Keratinocyte (primary cell): ENCODE results near the gene MYO16. TPM values are rescaled to one million over a fixed set of nuclear protein-coding genes. Genes with fewer than 3 reads are reported as not detected.

ENCODE experiments used
- DNase-seq: peaks from one replicate; pipeline ENCODE4 v3.0.0-alpha.2; 2011; ENCODE audit warnings: low read depth, missing footprints, low spot score
- FAIRE-seq: peaks from 2 replicates; lab custom pipeline; 2011; peaks lifted over from hg19 to GRCh38; lab: Jason Lieb, UNC
- H2AFZ ChIP-seq: 2 replicates; pipeline ENCODE4 v1.6.0; 2012; ENCODE audit warnings: low read length, control low read depth, inconsistent platforms; ENCODE audit not compliant: control insufficient read depth
- H3K27ac ChIP-seq: 2 replicates; pipeline ENCODE4 v1.5.1; 2011; ENCODE audit warnings: low read length; ENCODE audit not compliant: control insufficient read depth, insufficient read depth
- H3K27me3 ChIP-seq: 3 replicates; pipeline ENCODE4 v1.6.0; 2011; ENCODE audit warnings: low read length; ENCODE audit not compliant: control insufficient read depth, insufficient read depth; ENCODE audit errors: extremely low read depth
- H3K36me3 ChIP-seq, 2 experiments: 2 replicates in 1 of 2; 3 replicates in 1 of 2; pipeline ENCODE4 v1.5.1; 2011; ENCODE audit warnings: low read length in 2 of 2, mild to moderate bottlenecking in 1 of 2; ENCODE audit not compliant: control insufficient read depth in 2 of 2, insufficient read depth in 2 of 2; ENCODE audit errors: extremely low read depth in 1 of 2
- H3K4me1 ChIP-seq: 3 replicates; pipeline ENCODE4 v1.5.1; 2011; ENCODE audit warnings: low read length; ENCODE audit not compliant: control insufficient read depth, insufficient read depth; ENCODE audit errors: extremely low read depth
- H3K4me2 ChIP-seq: 3 replicates; pipeline ENCODE4 v1.6.0; 2011; ENCODE audit warnings: low read depth, low read length; ENCODE audit not compliant: control insufficient read depth, insufficient read depth; ENCODE audit errors: extremely low read depth
- H3K4me3 ChIP-seq, 3 experiments: fragments of 200-600 bp in 1 of 3; sonication (generic) in 1 of 3; 2 replicates in 2 of 3; 3 replicates in 1 of 3; pipeline ENCODE4 v1.5.1; 2011 to 2016; ENCODE audit warnings: low read length in 3 of 3, mild to moderate bottlenecking in 3 of 3, control low read depth in 2 of 3, inconsistent platforms in 1 of 3, low read depth in 1 of 3, mixed read lengths in 1 of 3, mixed run types in 1 of 3, moderate library complexity in 1 of 3; ENCODE audit not compliant: control insufficient read depth in 2 of 3, insufficient read depth in 2 of 3; ENCODE audit errors: extremely low read depth in 1 of 3
- H3K79me2 ChIP-seq: 2 replicates; pipeline ENCODE4 v1.6.0; 2012; ENCODE audit warnings: low read length; ENCODE audit not compliant: control insufficient read depth, insufficient read depth
- H3K9ac ChIP-seq: 3 replicates; pipeline ENCODE4 v1.6.0; 2011; ENCODE audit warnings: low read length; ENCODE audit not compliant: control insufficient read depth, insufficient read depth; ENCODE audit errors: extremely low read depth
- H3K9me1 ChIP-seq: 3 replicates; pipeline ENCODE4 v1.6.0; 2011; ENCODE audit warnings: low read length; ENCODE audit not compliant: control insufficient read depth, insufficient read depth; ENCODE audit errors: extremely low read depth
- H3K9me3 ChIP-seq: 2 replicates; pipeline ENCODE4 v1.5.1; 2012; ENCODE audit warnings: low read depth, low read length; ENCODE audit not compliant: control insufficient read depth
- H4K20me1 ChIP-seq: 3 replicates; pipeline ENCODE4 v1.6.0; 2011; ENCODE audit warnings: low read length; ENCODE audit not compliant: control insufficient read depth, insufficient read depth; ENCODE audit errors: extremely low read depth
- EZH2 ChIP-seq: IDR thresholded peaks from one replicate; pipeline ENCODE4 v1.6.1; 2012; ENCODE audit warnings: inconsistent platforms, mild to moderate bottlenecking, low read length, moderate library complexity
- dilution Hi-C: fragments of 300-500 bp; cut with MboI; formaldehyde crosslinking; loops from one replicate; pipeline ENCODE4 v1.7.0; 2020; ENCODE audit warnings: low sequenced_read_pairs; ENCODE audit not compliant: extremely low pct_ligation_motif_present
- polyA plus RNA-seq, 5 experiments: library from polyadenylated mRNA; depleted of rRNA in 3 of 5; stranded (reverse) in 3 of 5; stranded (forward) in 1 of 5; unstranded in 1 of 5; fragments of >200 nt; gene quantifications; 1 replicate in 1 of 5; 2 replicates in 3 of 5; 3 replicates in 1 of 5; pipeline versions ENCODE4 v1.2.1 to v1.2.3, GENCODE V29; 2011 to 2012; ENCODE audit warnings: missing spikeins in 2 of 5, low read depth in 1 of 5, low replicate concordance in 1 of 5
- TF ChIP-seq, protein P1 (sequence below), 3 experiments: IDR thresholded peaks in 1 of 3; conservative IDR thresholded peaks in 1 of 3; optimal IDR thresholded peaks in 1 of 3; 2 replicates in 2 of 3; 3 replicates in 1 of 3; pipeline versions ENCODE3 to v1.5.1; 2011; ENCODE audit warnings: low read length in 3 of 3, mild to moderate bottlenecking in 3 of 3, moderate library complexity in 2 of 3, control low read depth in 1 of 3, inconsistent platforms in 1 of 3; ENCODE audit not compliant: insufficient read depth in 2 of 3; ENCODE audit errors: extremely low read depth in 1 of 3

MYO16 gene
- polyA plus RNA-seq, 1 donor (not counting 4 experiments of a cell fraction or from before 2014, with no cell fraction given) = 0.08 TPM

DNA sequence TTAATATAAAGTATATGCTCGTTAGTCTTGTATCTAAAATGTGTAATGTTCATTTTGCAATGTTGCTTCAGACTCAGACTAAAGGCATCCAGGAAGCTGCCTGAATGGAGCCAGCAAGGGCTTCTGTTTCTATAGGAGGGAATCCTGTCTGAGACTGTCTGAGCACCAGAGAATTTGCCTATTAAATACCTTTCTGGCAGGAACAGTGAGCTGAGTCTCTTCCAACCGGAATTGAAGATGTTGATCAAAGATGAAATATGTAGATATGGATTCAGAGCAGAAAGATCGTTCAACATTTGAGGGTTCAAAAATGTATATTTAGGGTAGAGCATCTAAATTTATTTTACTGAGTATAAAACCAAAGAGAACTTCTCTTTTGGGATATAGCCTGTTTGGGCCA, 20.9 kb downstream of the MYO16 start:
- Histone ChIP-seq H3K9ac (no peak overlapping the region), H3K4me1 (no peaks in the 10 kb centered on the region), H3K27me3 (no peaks in the 10 kb centered on the region), H3K36me3 (no peaks in the 10 kb centered on the region), H2AFZ (no peak overlapping the region), H3K9me3 (peaks cover 3% of the 10 kb centered on the region), H4K20me1 (no peaks in the 10 kb centered on the region), H3K4me3 (no peak overlapping the region), H3K79me2 (no peaks in the 10 kb centered on the region), H3K4me2 (no peak overlapping the region), H3K9me1 (no peaks in the 10 kb centered on the region), H3K27ac (no peak overlapping the region)
- DNase-seq (no peak), FAIRE-seq (no peak)
- TF ChIP-seq, protein P1, sequence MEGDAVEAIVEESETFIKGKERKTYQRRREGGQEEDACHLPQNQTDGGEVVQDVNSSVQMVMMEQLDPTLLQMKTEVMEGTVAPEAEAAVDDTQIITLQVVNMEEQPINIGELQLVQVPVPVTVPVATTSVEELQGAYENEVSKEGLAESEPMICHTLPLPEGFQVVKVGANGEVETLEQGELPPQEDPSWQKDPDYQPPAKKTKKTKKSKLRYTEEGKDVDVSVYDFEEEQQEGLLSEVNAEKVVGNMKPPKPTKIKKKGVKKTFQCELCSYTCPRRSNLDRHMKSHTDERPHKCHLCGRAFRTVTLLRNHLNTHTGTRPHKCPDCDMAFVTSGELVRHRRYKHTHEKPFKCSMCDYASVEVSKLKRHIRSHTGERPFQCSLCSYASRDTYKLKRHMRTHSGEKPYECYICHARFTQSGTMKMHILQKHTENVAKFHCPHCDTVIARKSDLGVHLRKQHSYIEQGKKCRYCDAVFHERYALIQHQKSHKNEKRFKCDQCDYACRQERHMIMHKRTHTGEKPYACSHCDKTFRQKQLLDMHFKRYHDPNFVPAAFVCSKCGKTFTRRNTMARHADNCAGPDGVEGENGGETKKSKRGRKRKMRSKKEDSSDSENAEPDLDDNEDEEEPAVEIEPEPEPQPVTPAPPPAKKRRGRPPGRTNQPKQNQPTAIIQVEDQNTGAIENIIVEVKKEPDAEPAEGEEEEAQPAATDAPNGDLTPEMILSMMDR (optimal IDR thresholded peaks at IDR 0.05 in 1 of 3, IDR thresholded peaks at IDR 0.05 in 1 of 3, conservative IDR thresholded peaks at IDR 0.05 in 1 of 3; ENCODE audit: extremely low read depth in 1 of 3, insufficient read depth in 2 of 3, low read length in 3 of 3) = no peak
- no peak for TF ChIP-seq EZH2
- dilution Hi-C loops = no loop called here

DNA sequence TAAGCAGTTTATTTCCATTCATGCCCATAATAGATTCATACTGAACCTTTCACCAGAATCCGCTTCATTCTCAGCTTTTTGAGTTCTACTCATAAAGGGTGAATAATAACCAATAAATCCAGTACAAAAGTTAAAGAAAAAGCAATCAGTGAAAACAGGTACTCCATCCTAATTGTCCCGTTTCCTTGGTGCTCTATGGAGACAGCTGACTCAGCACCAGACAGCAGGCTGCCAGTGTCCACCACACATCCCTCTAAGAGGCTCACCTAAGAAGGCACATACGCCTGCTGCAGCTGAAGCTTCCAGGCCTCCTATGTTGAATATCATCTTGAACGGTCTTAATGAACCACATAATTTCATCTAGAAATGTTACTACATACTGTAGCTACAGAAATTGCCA, 27.3 kb downstream of the MYO16 start:
- no peak overlapping the region for H3K4me3 ChIP-seq
- no peaks in the 10 kb centered on the region for H3K27me3 ChIP-seq
- H3K36me3 ChIP-seq = no peaks in the 10 kb centered on the region
- H3K9ac ChIP-seq = no peak overlapping the region
- no peaks in the 10 kb centered on the region for H3K9me1 ChIP-seq
- dilution Hi-C loops = no loop called here
- H4K20me1 ChIP-seq = no peaks in the 10 kb centered on the region
- FAIRE-seq = no peak
- H2AFZ ChIP-seq = no peak overlapping the region
- no peaks in the 10 kb centered on the region for H3K9me3 ChIP-seq
- no peak overlapping the region for H3K27ac ChIP-seq
- no peak overlapping the region for H3K4me2 ChIP-seq
- H3K79me2 ChIP-seq = no peaks in the 10 kb centered on the region
- TF ChIP-seq, protein P1 (optimal IDR thresholded peaks at IDR 0.05 in 1 of 3, IDR thresholded peaks at IDR 0.05 in 1 of 3, conservative IDR thresholded peaks at IDR 0.05 in 1 of 3; ENCODE audit: extremely low read depth in 1 of 3, insufficient read depth in 2 of 3, low read length in 3 of 3) = no peak
- TF ChIP-seq EZH2 = no peak
- H3K4me1 ChIP-seq = no peaks in the 10 kb centered on the region
- no peak for DNase-seq
